Activated B cell treated with CpG ODN at 0.5 μM for 24 hours (primary cell): ENCODE results near the gene NHLRC1. TPM values are rescaled to one million over a fixed set of nuclear protein-coding genes. Genes with fewer than 3 reads are reported as not detected.

Source experiments
- ATAC-seq: fragments of 200-7000 bp; cut with Tn5 transposase; one replicate; pipeline ENCODE4 v1.10.0; 2021; ENCODE audit warnings: low read depth, mild to moderate bottlenecking, moderate library complexity
- CTCF ChIA-PET: fragments of 350-600 bp; sonication (Branson Sonifier 250); formaldehyde crosslinking; loops from one replicate; lab custom pipeline; 2021; ENCODE audit warnings: antibody characterized with exemption; lab: Charles Lee
- POLR2A ChIA-PET: fragments of 350-600 bp; sonication (Branson Sonifier 250); formaldehyde crosslinking; loops from one replicate; lab custom pipeline; 2021; ENCODE audit warnings: antibody characterized with exemption; lab: Charles Lee
- DNase-seq: peaks from one replicate; pipeline ENCODE4 v3.0.0; 2022
- H3K27ac Mint-ChIP-seq: one replicate; pipeline ENCODE4 v1.8.0; 2020; ENCODE audit warnings: mixed read lengths
- H3K27me3 Mint-ChIP-seq: one replicate; pipeline ENCODE4 v1.8.0; 2021; ENCODE audit warnings: mixed read lengths
- H3K36me3 Mint-ChIP-seq: one replicate; pipeline ENCODE4 v1.8.0; 2021; ENCODE audit warnings: low read depth, mixed read lengths
- H3K4me1 Mint-ChIP-seq: one replicate; pipeline ENCODE4 v1.8.0; 2021; ENCODE audit warnings: mixed read lengths
- H3K4me3 Mint-ChIP-seq: one replicate; pipeline ENCODE4 v1.8.0; 2020; ENCODE audit warnings: mild to moderate bottlenecking, mixed read lengths
- H3K9me3 Mint-ChIP-seq: one replicate; pipeline ENCODE4 v1.8.0; 2020; ENCODE audit warnings: mixed read lengths
- CTCF ChIP-seq: fragments of 200-600 bp; IDR thresholded peaks from one replicate; pipeline ENCODE4 v1.8.0; 2022; ENCODE audit warnings: antibody characterized with exemption, mild to moderate bottlenecking
- intact Hi-C: fragments of 100-400 bp; cut with micrococcal nuclease; formaldehyde crosslinking; loops from one replicate; pipeline ENCODE4 v1.15.1; 2024
- total RNA-seq: library from RNA; stranded (reverse); gene quantifications from 2 replicates; pipeline ENCODE4 v1.2.3, GENCODE V29; 2022

NHLRC1 gene
- total RNA-seq, 1 donor from 2014 or later, result 1.2 TPM

DNA sequence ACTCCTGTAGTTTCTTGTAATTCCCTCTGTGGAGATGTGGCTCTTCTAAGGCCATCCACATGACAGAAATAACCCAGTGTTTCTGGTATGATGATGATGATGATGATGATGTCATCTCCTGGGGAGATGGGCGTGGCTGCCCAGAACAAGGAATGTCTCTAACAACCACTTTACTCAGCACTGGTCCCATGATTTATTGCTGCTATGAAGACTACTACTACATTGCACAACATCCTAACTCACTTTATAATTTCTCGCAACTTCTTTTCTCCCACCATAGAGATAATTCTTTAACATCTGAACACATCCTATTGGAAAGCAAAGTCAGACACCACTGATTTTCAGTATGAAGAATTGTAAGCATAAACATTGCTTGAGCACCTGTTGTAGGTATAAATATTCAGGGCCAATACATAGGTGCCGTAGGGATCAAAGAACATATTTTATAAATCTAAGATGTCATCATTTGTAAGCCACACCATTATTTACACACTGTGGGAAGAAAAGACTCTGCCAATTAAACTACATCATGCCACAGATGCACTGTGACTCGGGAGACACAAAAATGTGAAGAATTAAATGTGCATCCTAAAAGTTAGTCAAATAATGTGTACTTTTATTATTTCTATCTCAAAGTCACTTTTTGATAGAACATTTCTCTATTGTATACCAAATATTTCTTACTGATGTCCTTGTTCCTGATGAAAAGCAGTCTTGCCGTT, 26.0 kb upstream of the NHLRC1 start:
- DNase-seq, result no peak
- no peaks in the 10 kb centered on the region for H3K9me3 Mint-ChIP-seq
- ATAC-seq, result no peak
- no peak for TF ChIP-seq CTCF
- peaks cover 12% of the 10 kb centered on the region for H3K36me3 Mint-ChIP-seq
- H3K4me1 Mint-ChIP-seq, result peaks cover 9% of the 10 kb centered on the region
- H3K4me3 Mint-ChIP-seq, result no peak overlapping the region
- intact Hi-C loops, result no loop called here
- no peaks in the 10 kb centered on the region for H3K27me3 Mint-ChIP-seq
- H3K27ac Mint-ChIP-seq, result no peak overlapping the region
- ChIA-PET POLR2A (no interaction called here), CTCF (no interaction called here)

DNA sequence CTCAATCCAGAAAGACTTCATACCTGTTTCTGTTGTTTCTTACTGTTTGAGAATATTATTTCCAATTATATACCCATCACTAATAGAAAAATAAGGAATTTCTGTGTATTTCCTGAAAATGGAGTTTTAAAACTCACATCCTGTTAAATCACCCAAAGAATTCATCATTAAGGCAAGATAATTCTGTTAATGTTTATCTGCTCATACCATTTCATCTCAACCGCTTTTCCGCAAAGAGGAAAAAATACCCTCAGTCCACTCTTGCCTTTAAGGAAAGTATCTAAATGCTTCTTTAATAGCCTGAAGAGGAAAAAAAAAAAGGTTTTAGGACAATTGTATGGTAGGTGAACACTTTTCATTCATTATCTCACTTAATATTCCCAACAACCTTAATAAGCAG, 25.1 kb upstream of the NHLRC1 start:
- DNase-seq, result no peak
- Mint-ChIP-seq H3K9me3 (no peaks in the 10 kb centered on the region), H3K36me3 (peaks cover 19% of the 10 kb centered on the region), H3K4me3 (no peak overlapping the region), H3K27me3 (no peaks in the 10 kb centered on the region), H3K4me1 (peaks cover under 1% of the 10 kb centered on the region), H3K27ac (no peak overlapping the region)
- ChIA-PET CTCF (no interaction called here), POLR2A (no interaction called here)
- no peak for TF ChIP-seq CTCF
- ATAC-seq, result no peak
- intact Hi-C loops, result no loop called here

- H3K27me3 Mint-ChIP-seq, result no peaks in the 10 kb centered on the region
- no peaks in the 10 kb centered on the region for H3K4me1 Mint-ChIP-seq
- ChIA-PET POLR2A (no interaction called here), CTCF (no interaction called here)
- H3K9me3 Mint-ChIP-seq, result no peaks in the 10 kb centered on the region
- H3K27ac Mint-ChIP-seq, result no peak overlapping the region
- no peak for ATAC-seq
- H3K4me3 Mint-ChIP-seq, result no peak overlapping the region
- no peak for DNase-seq
- intact Hi-C loops, result no loop called here
- TF ChIP-seq CTCF, result no peak
- H3K36me3 Mint-ChIP-seq, result peaks cover 24% of the 10 kb centered on the region
Measured at GRCh38 chr6:18147160-18147559, 24.7 kb upstream of the NHLRC1 start.

DNA sequence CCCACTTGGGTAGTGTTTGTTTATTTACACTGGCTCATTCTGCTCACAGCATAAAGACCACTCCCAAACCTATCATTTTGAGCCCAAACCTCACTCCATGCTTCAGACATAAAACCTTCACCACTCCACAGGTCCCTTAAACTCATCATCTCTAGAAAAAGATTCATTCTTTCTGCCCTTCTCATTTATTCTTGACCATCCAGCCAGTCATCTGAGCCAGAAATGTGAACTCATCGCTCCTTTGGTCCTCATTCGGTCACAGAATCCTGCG, 20.0 kb upstream of the NHLRC1 start:
- ChIA-PET CTCF (no interaction called here), POLR2A (no interaction called here)
- intact Hi-C loops, result no loop called here
- H3K4me1 Mint-ChIP-seq, result no peaks in the 10 kb centered on the region
- H3K27ac Mint-ChIP-seq, result no peak overlapping the region
- DNase-seq, result no peak
- no peaks in the 10 kb centered on the region for H3K9me3 Mint-ChIP-seq
- H3K36me3 Mint-ChIP-seq, result peaks cover 39% of the 10 kb centered on the region
- no peak for TF ChIP-seq CTCF
- ATAC-seq, result no peak
- H3K4me3 Mint-ChIP-seq, result no peak overlapping the region
- H3K27me3 Mint-ChIP-seq, result no peaks in the 10 kb centered on the region

GRCh38 chr6:18141805-18142590, 19.5 kb upstream of the NHLRC1 start:
- intact Hi-C loops, result no loop called here
- Mint-ChIP-seq H3K27me3 (no peaks in the 10 kb centered on the region), H3K36me3 (peaks cover 38% of the 10 kb centered on the region), H3K9me3 (no peaks in the 10 kb centered on the region), H3K4me1 (no peaks in the 10 kb centered on the region), H3K27ac (no peak overlapping the region), H3K4me3 (no peak overlapping the region)
- ChIA-PET CTCF (no interaction called here), POLR2A (no interaction called here)
- DNase-seq (no peak), ATAC-seq (no peak)
- no peak for TF ChIP-seq CTCF
